HL-60/S4 (cell line): ENCODE results near the gene GBF1.
"Not testable (repeated sequence)": the region's sequence is repeated elsewhere in the genome, so short reads cannot be mapped to it uniquely, and the experiment has no call there.

ENCODE experiments used
- in situ Hi-C: fragments of 300-500 bp; cut with MboI; formaldehyde crosslinking; loops from 2 replicates; pipeline ENCODE4 v1.14.3; 2022; ENCODE audit warnings: low sequenced_read_pairs

GBF1 gene, protein sequence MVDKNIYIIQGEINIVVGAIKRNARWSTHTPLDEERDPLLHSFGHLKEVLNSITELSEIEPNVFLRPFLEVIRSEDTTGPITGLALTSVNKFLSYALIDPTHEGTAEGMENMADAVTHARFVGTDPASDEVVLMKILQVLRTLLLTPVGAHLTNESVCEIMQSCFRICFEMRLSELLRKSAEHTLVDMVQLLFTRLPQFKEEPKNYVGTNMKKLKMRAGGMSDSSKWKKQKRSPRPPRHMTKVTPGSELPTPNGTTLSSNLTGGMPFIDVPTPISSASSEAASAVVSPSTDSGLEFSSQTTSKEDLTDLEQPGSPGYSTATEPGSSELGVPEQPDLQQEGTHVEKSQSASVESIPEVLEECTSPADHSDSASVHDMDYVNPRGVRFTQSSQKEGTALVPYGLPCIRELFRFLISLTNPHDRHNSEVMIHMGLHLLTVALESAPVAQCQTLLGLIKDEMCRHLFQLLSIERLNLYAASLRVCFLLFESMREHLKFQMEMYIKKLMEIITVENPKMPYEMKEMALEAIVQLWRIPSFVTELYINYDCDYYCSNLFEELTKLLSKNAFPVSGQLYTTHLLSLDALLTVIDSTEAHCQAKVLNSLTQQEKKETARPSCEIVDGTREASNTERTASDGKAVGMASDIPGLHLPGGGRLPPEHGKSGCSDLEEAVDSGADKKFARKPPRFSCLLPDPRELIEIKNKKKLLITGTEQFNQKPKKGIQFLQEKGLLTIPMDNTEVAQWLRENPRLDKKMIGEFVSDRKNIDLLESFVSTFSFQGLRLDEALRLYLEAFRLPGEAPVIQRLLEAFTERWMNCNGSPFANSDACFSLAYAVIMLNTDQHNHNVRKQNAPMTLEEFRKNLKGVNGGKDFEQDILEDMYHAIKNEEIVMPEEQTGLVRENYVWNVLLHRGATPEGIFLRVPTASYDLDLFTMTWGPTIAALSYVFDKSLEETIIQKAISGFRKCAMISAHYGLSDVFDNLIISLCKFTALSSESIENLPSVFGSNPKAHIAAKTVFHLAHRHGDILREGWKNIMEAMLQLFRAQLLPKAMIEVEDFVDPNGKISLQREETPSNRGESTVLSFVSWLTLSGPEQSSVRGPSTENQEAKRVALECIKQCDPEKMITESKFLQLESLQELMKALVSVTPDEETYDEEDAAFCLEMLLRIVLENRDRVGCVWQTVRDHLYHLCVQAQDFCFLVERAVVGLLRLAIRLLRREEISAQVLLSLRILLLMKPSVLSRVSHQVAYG (N-terminal part only)

DNA sequence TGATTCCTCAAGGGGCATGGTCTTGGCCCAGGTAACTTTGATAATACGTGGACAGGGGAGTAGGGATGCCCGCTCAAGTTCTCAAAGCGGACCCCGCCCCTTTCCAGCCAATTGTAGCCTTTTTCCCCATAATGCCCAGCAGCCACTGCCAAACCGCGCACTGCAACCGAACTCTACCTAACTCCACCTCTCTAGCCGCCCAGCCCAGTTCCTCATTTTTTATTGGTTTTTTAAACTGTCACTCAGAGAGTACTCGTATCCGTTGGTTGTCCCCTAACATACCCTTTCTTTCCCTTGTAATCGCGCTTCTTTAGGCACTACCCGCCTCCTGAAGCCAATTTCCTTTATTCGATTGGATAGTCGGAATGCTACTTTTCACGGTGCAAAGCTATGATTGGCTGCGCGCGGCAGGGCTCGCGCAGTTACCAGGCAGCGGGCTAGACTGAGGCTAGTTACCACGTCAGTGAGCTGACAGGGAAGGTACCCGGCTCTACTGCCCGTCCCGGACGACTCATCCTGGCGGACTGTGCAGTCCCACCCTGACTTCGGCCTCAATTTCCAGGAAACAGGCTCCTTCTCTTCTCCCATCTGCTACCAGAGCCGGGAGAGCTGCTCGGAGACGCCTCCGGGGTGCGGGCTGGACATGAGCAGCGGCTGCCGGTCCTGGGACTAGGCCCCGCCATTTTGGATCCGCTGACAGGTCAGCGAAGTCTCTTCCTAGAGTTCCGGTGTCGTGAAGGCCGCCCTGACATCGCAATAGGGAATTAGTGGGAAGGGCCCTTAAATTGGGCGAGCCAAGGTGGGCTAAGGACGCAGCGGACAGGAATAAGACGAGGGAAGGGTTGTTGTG is at the start of gene GBF1:
GBF1 (plus strand) TSS at position 451 of the 850 bp plus-strand sequence. CDS start 13,407 bp downstream, outside the sequence.
- in situ Hi-C loops: loop anchor here (25.0 kb wide), 1 partner anchor 342 kb away; no protein-coding TSS in a partner anchor

DNA sequence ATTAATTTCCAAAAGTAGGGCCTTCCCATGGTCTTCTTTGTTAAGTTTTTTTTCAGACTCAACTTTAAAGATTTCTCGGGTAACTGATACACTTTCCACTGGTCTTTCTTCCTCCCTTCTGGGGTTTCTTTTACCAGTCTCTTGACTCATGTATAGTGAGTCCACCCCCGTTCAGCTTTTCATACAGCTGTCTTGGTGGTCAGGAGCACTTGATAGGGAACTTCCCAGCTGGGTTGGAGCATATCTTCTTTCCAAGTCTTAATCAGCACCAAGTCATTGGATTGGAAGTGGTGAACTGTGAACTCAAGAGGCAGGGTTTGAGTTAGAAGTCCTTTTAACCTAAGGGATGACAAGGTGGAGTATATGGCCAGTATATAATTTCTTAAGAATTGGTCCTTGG is 48.4 kb upstream of the GBF1 start:
- in situ Hi-C loops: no loop called here

DNA sequence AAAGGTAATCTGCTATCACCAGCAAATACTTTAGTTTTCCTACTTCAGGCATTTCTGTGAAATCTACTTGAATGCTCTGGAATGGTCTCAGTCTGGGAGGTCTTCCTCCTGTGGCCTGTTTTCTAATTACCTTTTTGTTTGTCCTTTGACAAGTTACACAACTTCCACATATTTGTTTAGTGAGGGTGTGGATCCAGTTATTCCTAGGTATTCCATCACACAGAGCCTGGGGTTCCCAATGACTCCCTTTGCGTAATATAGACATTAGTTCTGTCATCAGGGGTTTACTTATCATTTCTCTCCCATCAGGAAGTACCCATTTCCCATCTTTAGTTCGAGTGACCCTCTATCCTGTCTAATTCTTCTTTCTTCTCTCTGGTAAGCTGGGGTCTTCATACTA is 47.3 kb upstream of the GBF1 start:
- in situ Hi-C loops: no loop called here

DNA sequence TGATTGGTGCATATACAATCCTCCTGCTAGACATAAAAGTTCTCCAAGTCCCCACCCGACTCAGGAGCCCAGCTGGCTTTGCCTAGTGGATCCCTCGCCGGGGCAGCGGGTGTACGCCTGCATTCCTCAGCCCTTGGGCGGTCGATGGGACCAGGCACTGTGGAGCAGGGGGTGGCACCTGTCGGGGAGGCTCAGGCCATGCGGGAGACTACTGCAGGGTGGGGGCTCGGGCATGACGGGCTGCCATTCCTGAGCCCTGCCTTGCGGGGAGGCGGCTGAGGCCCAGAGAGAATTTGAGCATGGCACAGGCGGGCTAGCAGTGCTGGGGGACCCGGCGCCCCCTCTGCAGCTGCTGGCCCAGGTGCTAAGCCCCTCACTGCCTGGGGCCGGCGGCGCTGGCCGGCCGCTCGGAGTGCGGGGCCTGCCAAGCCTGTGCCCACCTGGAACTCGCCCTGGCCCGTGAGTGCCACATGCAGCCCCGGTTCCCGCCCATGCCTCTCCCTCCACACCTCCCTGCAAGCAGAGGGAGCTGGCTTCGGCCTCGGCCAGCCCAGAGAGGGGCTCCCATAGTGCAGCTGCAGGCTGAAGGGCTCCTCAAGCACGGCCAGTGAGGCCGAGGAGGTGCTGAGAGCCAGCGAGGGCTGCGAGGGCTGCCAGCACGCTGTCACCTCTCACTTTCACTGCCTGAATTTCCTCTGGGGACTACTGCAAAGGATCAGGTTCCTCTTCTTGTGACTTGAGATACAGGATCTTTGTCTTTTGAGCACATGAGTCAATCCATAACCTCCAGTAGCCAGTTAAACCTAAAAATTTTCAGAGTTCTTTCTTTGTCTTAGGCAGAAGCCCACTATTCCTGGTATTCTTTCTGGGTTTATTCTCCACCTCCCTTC is 44.3 kb upstream of the GBF1 start:
- in situ Hi-C loops: no loop called here

DNA sequence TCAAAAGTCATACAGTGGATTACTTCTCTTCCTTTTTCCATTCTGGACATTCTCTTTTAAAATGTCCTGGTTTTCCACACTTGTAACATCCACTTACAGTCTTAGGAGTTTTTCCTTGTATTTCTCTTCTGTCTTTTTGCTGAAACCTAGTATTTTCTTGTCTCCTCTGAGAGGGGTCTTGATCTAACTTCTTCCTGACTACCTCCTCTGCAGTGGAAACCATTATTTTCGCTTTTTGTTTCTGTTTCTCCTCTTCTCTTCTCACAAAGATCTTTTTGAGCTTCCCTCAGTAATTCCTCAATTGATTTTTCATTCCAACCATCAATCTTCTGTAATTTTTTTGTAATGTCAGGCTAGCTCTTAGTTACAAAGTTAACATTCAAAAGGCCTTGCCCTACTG is 42.9 kb upstream of the GBF1 start:
- in situ Hi-C loops: no loop called here

DNA sequence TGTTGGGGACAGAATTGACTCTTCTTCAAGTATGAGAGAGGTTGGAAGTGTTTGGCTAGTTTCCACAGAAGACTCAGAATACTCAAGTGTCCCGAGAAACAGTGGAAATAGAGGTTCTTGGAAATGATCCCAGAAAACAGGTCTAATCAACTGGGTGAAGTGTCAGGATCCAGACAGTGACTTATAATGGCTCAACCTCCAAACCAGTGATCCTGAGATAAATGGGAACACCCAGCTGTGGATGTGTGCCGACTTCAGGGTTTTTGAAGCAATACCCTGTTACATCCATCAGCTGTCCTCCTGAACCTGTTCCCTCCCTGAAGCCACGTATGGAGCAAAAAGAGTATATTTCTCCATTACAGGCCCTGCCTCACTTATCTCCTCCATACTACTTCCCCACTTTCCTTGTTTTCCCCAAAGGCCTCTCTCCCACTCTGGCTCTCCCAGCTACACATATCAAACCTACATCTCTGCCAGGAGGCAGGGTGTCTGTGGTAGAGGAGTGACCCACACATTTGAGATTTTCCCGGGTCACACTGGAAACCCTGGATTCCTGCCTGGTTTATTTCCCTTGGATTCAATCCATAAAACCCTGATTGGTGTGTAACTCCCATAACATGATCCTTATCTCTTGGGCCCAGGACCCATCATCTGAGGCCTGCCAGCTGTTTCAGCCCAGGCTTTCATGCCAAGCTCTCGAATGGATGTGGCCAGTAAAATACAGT is 36.9 kb upstream of the GBF1 start:
- in situ Hi-C loops: no loop called here

DNA sequence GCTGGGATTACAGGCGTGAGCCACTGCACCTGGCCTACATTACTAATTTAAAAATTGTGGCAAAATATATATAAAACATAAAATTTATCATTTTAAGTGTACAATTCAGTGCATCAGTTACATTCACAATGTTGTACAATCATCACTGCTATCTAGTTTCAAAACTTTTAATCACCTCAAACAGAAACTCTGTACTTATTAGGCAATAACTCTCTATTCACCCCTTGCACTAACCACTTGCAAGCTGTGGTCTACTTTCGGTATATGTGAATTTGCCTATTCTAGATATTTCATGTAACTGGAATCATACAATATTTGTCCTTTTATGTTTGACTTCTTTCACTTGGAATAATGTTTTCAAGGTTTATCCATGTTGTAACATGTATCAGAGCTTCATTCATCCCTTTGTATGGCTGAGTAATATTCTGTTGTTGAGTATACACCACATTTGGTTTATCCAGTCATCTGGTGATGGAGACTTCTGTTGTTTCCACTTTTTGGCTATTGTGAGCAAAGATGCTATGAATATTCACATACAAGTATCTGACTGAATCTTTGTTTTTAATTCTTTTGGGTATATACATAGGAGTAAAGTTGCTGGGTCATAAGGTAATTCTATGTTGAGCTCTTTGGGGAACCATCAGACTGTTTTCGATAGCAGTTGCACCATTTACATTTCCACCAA is 33.6 kb upstream of the GBF1 start:
- in situ Hi-C loops: no loop called here

DNA sequence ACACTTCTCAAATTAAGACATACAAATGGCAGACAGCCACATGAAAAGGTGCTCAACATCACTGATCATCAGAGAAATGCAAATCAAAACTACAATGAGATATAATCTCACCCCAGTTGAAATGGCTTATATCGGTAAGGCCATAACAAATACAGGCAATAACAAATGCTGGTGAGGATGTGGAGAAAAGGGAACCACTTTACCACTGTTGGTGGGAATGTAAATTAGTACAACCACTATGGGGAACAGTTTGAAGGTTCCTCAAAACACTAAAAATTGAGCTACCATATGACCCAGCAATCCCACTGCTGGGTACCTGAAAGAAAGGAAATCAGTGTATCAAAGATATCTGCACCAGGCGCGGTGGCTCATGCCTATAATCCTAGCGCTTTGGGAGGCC is 31.7 kb upstream of the GBF1 start:
- in situ Hi-C loops: not testable (repeated sequence)

DNA sequence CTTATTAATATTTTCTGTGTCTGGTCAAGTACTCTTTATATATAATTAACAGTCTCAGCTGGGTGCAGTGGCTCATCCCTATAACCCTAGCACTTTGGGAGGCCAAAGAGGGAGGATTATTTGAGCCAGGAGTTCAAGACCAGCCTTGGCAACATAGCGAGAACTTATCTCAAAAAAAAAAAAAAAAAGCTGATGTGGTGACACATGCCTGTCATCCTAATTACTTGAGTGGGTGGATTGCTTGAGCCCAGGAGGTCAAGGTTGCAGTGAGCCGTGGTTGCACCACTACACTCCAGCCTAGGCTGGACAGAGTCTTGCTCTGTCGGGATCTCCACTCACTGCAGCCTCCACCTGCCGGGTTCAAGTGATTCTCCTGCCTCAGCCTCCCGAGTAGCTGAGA is 26.0 kb upstream of the GBF1 start:
- in situ Hi-C loops: no loop called here

DNA sequence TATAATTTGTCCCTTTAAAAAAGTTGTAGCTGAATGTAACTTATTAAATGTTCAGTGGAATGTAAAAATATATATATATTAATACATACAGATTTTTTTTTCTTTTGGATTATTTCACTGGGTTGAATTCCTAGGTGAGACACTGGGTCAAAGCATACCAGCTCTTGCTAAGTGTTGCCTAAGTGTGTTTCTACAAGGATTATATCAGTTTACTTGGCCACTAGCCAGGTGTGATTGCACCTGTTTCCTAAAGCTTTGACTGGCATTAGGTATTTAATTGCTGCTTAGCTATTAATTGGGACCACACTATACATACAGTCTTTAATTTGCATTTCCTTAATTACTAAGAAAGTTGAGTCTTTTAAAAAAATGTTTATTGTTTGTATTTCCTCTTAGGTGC is 24.7 kb upstream of the GBF1 start:
- in situ Hi-C loops: no loop called here

DNA sequence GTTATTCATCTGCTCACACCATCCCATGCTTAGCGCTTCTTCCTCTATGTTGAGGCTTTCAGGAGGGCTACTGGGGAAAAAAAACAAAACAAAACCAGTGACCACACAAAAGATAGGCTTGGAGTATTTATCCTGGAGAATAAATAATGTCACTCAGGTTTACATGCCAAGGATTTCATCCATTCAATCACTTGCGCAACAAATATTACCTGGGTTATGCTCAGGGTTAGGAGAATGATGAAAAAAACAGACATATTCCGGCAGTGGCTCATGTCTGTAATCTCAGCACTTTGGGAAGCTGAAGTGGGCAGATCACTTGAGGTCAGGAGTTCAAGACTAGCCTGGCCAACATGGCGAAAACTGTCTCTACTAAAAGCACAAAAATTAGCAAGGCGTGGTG is 22.5 kb upstream of the GBF1 start:
- in situ Hi-C loops: no loop called here

DNA sequence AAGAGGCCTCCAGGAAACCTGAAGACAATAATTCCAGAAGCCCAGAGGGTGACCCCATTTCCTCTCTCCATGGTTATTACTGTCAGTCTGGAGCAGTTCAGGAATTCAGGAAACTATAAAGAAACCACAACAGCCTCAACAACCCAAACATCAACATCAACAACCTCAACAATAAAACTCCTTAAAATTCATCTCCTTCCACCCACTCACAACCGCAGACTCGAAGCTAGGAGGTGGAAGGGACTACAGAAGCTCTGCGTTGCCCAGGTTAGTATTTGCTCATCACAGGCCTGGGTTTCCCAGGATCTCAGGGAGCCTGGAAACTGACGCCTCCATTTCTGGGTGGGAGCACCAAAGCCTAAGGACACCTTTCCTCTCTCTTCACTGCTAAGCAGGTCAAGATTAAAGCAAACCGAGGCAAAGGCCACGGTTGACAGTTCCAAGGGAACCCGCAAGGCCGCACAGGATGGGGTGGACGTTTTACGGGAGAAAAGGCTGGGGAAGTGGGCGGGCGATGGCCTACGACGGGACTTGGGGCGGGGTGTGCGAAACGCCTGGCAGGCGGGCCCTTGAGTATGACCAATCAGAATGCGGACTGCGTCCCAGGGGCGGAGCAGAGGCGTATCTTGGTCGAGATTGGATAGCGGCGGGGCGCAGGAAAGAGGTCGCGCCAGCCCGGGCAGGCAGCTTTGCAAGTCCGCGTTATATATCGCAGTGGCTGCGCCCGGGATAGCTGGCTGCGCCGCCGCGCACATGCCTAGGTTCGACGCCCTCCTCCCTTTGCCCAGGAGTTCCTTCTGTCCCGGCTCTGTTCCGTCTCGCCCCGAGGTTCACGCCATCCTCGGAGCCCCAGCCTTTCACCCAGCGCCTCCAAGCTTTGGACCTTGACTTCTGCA is 19.4 kb upstream of the GBF1 start, which contains the start of gene ELOVL3:
ELOVL3 (plus strand) TSS at position 654 of the 896 bp plus-strand sequence. CDS start 250 bp downstream, outside the sequence.
- in situ Hi-C loops: loop anchor here (25.0 kb wide), 1 partner anchor 361 kb away; no protein-coding TSS in a partner anchor

DNA sequence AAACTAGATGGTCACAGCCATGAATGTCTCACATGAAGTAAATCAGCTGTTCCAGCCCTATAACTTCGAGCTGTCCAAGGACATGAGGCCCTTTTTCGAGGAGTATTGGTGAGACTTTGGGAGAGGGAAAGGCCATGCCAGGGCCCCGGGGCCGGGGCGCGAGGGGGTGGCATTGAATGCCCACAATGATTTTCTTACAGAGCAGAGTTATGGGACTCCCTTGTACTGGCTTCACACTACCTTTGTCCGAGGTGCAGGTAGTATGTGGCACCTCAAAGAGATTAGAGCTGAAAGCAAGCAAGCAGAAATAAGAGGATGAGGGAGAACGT is 18.8 kb upstream of the GBF1 start:
- in situ Hi-C loops: loop anchor here (25.0 kb wide), 1 partner anchor 361 kb away; no protein-coding TSS in a partner anchor

DNA sequence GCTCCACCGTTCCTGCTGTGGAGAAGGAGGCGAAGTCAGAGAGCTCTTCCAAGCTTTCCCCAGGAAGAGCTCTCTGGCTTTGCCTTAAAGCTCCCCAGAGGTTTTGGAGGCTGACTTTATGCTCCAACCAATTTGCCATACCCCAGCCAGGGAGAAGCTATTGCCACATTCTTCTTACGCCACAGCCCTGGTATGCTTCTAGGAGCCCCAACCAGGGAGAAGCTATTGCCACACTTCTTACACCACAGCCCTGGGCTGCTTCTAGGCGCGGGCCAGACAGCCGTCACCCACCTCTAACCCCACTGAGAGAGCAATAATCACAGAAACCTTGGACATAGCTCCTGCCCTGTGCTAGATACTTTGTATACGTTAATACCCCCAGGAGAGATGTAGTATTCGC is 18.3 kb upstream of the GBF1 start:
- in situ Hi-C loops: loop anchor here (25.0 kb wide), 1 partner anchor 360 kb away; no protein-coding TSS in a partner anchor

DNA sequence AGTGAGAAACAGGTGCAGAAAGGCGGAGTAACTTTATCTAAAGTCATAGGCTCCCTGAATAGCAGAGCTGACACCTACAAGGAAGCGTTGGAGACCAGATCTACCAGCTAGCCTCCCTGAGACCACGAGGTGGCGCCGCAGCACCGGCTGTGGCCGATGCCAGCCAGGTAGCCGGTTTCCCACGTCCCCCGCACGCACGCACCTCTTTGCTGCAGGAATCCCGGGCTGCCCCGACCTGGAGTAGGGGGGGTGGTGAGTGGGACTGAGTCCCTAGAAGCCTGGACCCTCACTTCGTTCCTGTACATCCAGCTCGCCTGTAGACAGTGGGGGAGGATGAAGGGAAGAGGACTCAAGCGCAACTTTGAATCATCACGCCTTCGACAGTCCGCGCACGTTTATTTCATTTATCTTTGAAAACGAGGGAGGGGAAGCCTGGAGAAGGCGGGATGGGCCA is 15.5 kb upstream of the GBF1 start:
- in situ Hi-C loops: loop anchor here (10.0 to 25.0 kb wide), 2 partner anchors 125 to 357 kb away; no protein-coding TSS in a partner anchor

DNA sequence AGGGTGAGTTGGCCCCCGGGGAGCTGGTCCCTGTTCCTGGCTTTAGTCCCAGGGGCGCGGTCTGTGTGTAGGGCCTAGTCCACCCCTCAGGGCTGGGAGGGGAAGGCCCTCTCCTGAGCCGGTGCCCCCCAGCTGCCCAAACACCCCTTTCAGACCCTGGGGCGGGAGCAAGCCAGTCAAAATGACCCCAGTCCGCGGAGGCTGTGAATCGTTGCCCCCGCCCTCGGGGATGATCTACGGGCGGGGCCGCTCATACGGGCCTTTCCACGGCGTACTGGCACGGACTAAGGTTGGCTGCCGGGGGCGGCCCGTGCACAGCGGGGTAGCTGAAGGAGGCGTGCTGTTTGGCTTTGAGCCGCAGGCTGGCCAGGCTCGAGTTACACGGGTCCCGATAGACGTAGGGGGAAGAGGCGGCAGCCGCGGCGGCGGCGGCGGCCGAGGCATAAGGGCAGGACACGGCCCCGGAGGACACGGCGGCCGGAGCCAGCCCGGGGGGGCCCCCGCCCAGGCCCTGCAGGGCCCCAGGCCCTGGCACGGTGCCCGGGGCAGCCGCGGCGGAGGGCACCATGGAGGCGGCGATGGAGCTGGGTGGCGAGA is 15.0 kb upstream of the GBF1 start:
- in situ Hi-C loops: loop anchor here (10.0 to 25.0 kb wide), 2 partner anchors 124 to 357 kb away; no protein-coding TSS in a partner anchor
